H9 (cell line): ENCODE measurements around the gene AEBP2. TPM values are rescaled to one million over a fixed set of nuclear protein-coding genes. Genes with fewer than 3 reads are reported as not detected.

Source experiments
- DNase-seq: peaks from one replicate; pipeline ENCODE4 v3.0.0-alpha.2; 2017
- H2AFZ ChIP-seq: one replicate; pipeline ENCODE4 v1.6.1; 2013; ENCODE audit warnings: mild to moderate bottlenecking, low read length, control low read depth, moderate library complexity
- H2AK5ac ChIP-seq: 2 replicates; pipeline ENCODE4 v1.6.1; 2013; ENCODE audit warnings: low read length, control low read depth, mixed read lengths; ENCODE audit not compliant: insufficient read length
- H2BK120ac ChIP-seq: one replicate; pipeline ENCODE4 v1.6.1; 2013; ENCODE audit warnings: low read depth, mild to moderate bottlenecking, low read length, control low read depth, inconsistent platforms; ENCODE audit not compliant: poor library complexity, severe bottlenecking
- H2BK12ac ChIP-seq: 2 replicates; pipeline ENCODE4 v1.6.1; 2013; ENCODE audit warnings: low read length, control low read depth, mixed read lengths, low read depth; ENCODE audit not compliant: insufficient read length
- H2BK15ac ChIP-seq: 2 replicates; pipeline ENCODE4 v1.6.1; 2013; ENCODE audit warnings: low read depth, low read length, control low read depth
- H2BK20ac ChIP-seq: one replicate; pipeline ENCODE4 v1.6.1; 2013; ENCODE audit warnings: low read depth, mild to moderate bottlenecking, low read length, control low read depth, inconsistent platforms; ENCODE audit not compliant: poor library complexity, severe bottlenecking
- H2BK5ac ChIP-seq: 2 replicates; pipeline ENCODE4 v1.6.1; 2013; ENCODE audit warnings: low read length, control low read depth, mixed read lengths; ENCODE audit not compliant: insufficient read length
- H3K14ac ChIP-seq: 2 replicates; pipeline ENCODE4 v1.6.1; 2013; ENCODE audit warnings: low read length, control low read depth; ENCODE audit not compliant: insufficient read depth
- H3K18ac ChIP-seq: 2 replicates; pipeline ENCODE4 v1.6.1; 2013; ENCODE audit warnings: low read depth, mild to moderate bottlenecking, mixed read lengths, low read length, control low read depth; ENCODE audit not compliant: insufficient read length
- H3K23ac ChIP-seq: 2 replicates; pipeline ENCODE4 v1.6.1; 2013; ENCODE audit warnings: low read length, control low read depth, mixed read lengths, low read depth; ENCODE audit not compliant: insufficient read length
- H3K23me2 ChIP-seq: 2 replicates; pipeline ENCODE4 v1.6.1; 2013; ENCODE audit warnings: low read depth, mild to moderate bottlenecking, mixed read lengths, low read length, control low read depth; ENCODE audit not compliant: insufficient read length, poor library complexity, severe bottlenecking
- H3K27ac ChIP-seq: 2 replicates; pipeline ENCODE4 v1.5.1; 2013; ENCODE audit warnings: low read length, control low read depth, mixed read lengths, low read depth; ENCODE audit not compliant: insufficient read length
- H3K27me3 ChIP-seq: 2 replicates; pipeline ENCODE4 v1.6.1; 2013; ENCODE audit warnings: low read length, control low read depth, inconsistent platforms; ENCODE audit not compliant: insufficient read depth
- H3K4ac ChIP-seq: 2 replicates; pipeline ENCODE4 v1.6.1; 2013; ENCODE audit warnings: low read depth, mild to moderate bottlenecking, control low read depth, inconsistent platforms, low read length, moderate library complexity
- H3K4me1 ChIP-seq: 2 replicates; pipeline ENCODE4 v1.6.1; 2013; ENCODE audit warnings: low read length, control low read depth, inconsistent platforms; ENCODE audit not compliant: insufficient read depth
- H3K4me2 ChIP-seq: 2 replicates; pipeline ENCODE4 v1.6.1; 2013; ENCODE audit warnings: low read length, control low read depth, mixed read lengths; ENCODE audit not compliant: insufficient read length, insufficient read depth
- H3K56ac ChIP-seq: 2 replicates; pipeline ENCODE4 v1.6.1; 2013; ENCODE audit warnings: low read depth, mild to moderate bottlenecking, mixed read lengths, low read length, control low read depth; ENCODE audit not compliant: insufficient read length
- H3K79me1 ChIP-seq: 2 replicates; pipeline ENCODE4 v1.6.1; 2013; ENCODE audit warnings: low read depth, mild to moderate bottlenecking, moderate library complexity, low read length, control low read depth, inconsistent platforms; ENCODE audit not compliant: insufficient read depth, poor library complexity, severe bottlenecking
- H3K79me2 ChIP-seq: 2 replicates; pipeline ENCODE4 v1.6.1; 2013; ENCODE audit warnings: low read length, control low read depth, inconsistent platforms; ENCODE audit not compliant: insufficient read depth
- H3K9ac ChIP-seq: 2 replicates; pipeline ENCODE4 v1.6.1; 2013; ENCODE audit warnings: low read length, control low read depth, mixed read lengths; ENCODE audit not compliant: insufficient read length; ENCODE audit errors: extremely low read depth
- H3K9me3 ChIP-seq: one replicate; pipeline ENCODE4 v1.6.1; 2013; ENCODE audit warnings: low read depth, low read length, inconsistent platforms; ENCODE audit not compliant: control insufficient read depth
- H3T11ph ChIP-seq: one replicate; pipeline ENCODE4 v1.6.1; 2013; ENCODE audit warnings: mild to moderate bottlenecking, low read length, control low read depth, inconsistent platforms
- H4K20me1 ChIP-seq: one replicate; pipeline ENCODE4 v1.6.1; 2013; ENCODE audit not compliant: control insufficient read depth, insufficient read length, insufficient read depth
- H4K5ac ChIP-seq: 2 replicates; pipeline ENCODE4 v1.6.1; 2013; ENCODE audit warnings: low read depth, mild to moderate bottlenecking, mixed read lengths, low read length, control low read depth; ENCODE audit not compliant: insufficient read length
- H4K8ac ChIP-seq: replicated peaks from 2 replicates; pipeline ENCODE4 v1.6.1; 2013; ENCODE audit warnings: low read length, control low read depth, mixed read lengths, low read depth; ENCODE audit not compliant: insufficient read length
- H4K91ac ChIP-seq: 2 replicates; pipeline ENCODE4 v1.6.1; 2013; ENCODE audit warnings: low read depth, mild to moderate bottlenecking, moderate library complexity, mixed read lengths, low read length, control low read depth; ENCODE audit not compliant: insufficient read length
- H3K27ac Mint-ChIP-seq, 3 experiments: 2 replicates in 2 of 3; 3 replicates in 1 of 3; pipeline ENCODE4 v1.8.0; 2020 to 2021; ENCODE audit warnings: mixed read lengths in 3 of 3, mild to moderate bottlenecking in 1 of 3, moderate library complexity in 1 of 3
- H3K27me3 Mint-ChIP-seq: 2 replicates; pipeline ENCODE4 v1.8.0; 2021; ENCODE audit warnings: low read depth, mild to moderate bottlenecking, moderate library complexity, mixed read lengths
- H3K36me3 Mint-ChIP-seq, 3 experiments: 2 replicates in 2 of 3; 3 replicates in 1 of 3; pipeline ENCODE4 v1.8.0; 2020 to 2021; ENCODE audit warnings: low read depth in 3 of 3, mixed read lengths in 3 of 3; ENCODE audit not compliant: insufficient read depth in 1 of 3
- H3K4me1 Mint-ChIP-seq, 2 experiments: 2 replicates each; pipeline ENCODE4 v1.8.0; 2020; ENCODE audit warnings: mixed read lengths in 2 of 2
- H3K4me3 Mint-ChIP-seq, 2 experiments: 2 replicates in 1 of 2; 3 replicates in 1 of 2; pipeline ENCODE4 v1.8.0; 2020 to 2021; ENCODE audit warnings: mild to moderate bottlenecking in 2 of 2, mixed read lengths in 2 of 2, moderate library complexity in 1 of 2
- H3K9me3 Mint-ChIP-seq, 2 experiments: 2 replicates in 1 of 2; 3 replicates in 1 of 2; pipeline ENCODE4 v1.8.0; 2020; ENCODE audit warnings: mild to moderate bottlenecking in 2 of 2, mixed read lengths in 2 of 2, moderate library complexity in 1 of 2
- CTCF ChIP-seq: fragments of 200-600 bp; sonication (generic); conservative IDR thresholded peaks from 3 replicates; pipeline ENCODE4 v1.8.0; 2021; ENCODE audit warnings: antibody characterized with exemption, mild to moderate bottlenecking
- WGBS: extraction: QIAGEN DNeasy Blood & Tissue Kit; methylation state at CpG from one replicate; pipeline ENCODE4 v1.1.7; 2013; ENCODE audit warnings: missing lambda C conversion rate, low lambda C conversion rate, mixed read lengths; ENCODE audit not compliant: insufficient read length; ENCODE audit errors: extremely low coverage; 5-methylcytosine and 5-hydroxymethylcytosine counted together
- total RNA-seq: library from RNA; stranded (reverse); gene quantifications from 2 replicates; pipeline ENCODE4 v1.2.1, GENCODE V29; 2021

AEBP2 gene
- total RNA-seq, 1 experiment from 2014 or later, result 82.8 TPM

GRCh38 chr12:19480459-19480858 lies 41.2 kb downstream of the AEBP2 start:
- peaks cover 46 to 81% (median 79%) of the 10 kb centered on the region in 3 experiments for H3K36me3 Mint-ChIP-seq
- no peak overlapping the region for H2BK20ac ChIP-seq
- no peak overlapping the region for H2BK5ac ChIP-seq
- no peak overlapping the region for H3K4me2 ChIP-seq
- no peak overlapping the region for H3K9ac ChIP-seq
- H3T11ph ChIP-seq, result no peak overlapping the region
- no peak overlapping the region for H4K5ac ChIP-seq
- no peak overlapping the region for H3K56ac ChIP-seq
- peaks cover 48 to 56% of the 10 kb centered on the region in 2 experiments for H3K4me1 Mint-ChIP-seq
- no peaks in the 10 kb centered on the region for H3K27me3 ChIP-seq
- H3K79me2 ChIP-seq, result peaks cover 54% of the 10 kb centered on the region
- no peak overlapping the region for H4K8ac ChIP-seq
- no peak overlapping the region for H2BK12ac ChIP-seq
- peak overlapping the region in 1 of 3 experiments; percentile 20; a peak in 2 of 7 replicates for H3K27ac Mint-ChIP-seq
- no peak overlapping the region for H3K14ac ChIP-seq
- H3K23me2 ChIP-seq, result no peaks in the 10 kb centered on the region
- no peak overlapping the region for H3K4me3 Mint-ChIP-seq
- H3K23ac ChIP-seq, result no peak overlapping the region
- no peak overlapping the region for H2BK15ac ChIP-seq
- WGBS, result no CpG with 5 or more reads among the region's 1 CpG
- no peak for DNase-seq
- no peak for TF ChIP-seq CTCF
- H2AK5ac ChIP-seq, result no peak overlapping the region
- no peaks in the 10 kb centered on the region for H3K27me3 Mint-ChIP-seq
- H3K9me3 Mint-ChIP-seq, result peaks cover 0 to 8% of the 10 kb centered on the region in 2 experiments; a peak in 4 of 5 replicates
- no peaks in the 10 kb centered on the region for H4K20me1 ChIP-seq
- no peak overlapping the region for H3K18ac ChIP-seq
- no peaks in the 10 kb centered on the region for H3K9me3 ChIP-seq
- H3K4ac ChIP-seq, result no peak overlapping the region
- no peak overlapping the region for H4K91ac ChIP-seq
- H3K4me1 ChIP-seq, result no peaks in the 10 kb centered on the region; the same call in 1 of the 2 replicates
- no peak overlapping the region for H2AFZ ChIP-seq
- H2BK120ac ChIP-seq, result no peak overlapping the region
- H3K79me1 ChIP-seq, result peaks cover 6% of the 10 kb centered on the region
- no peak overlapping the region for H3K27ac ChIP-seq
